Nephron progenitor cell (in vitro differentiated cells): ENCODE results near the gene GCH1.

Source experiments
- DNase-seq: peaks from one replicate; pipeline ENCODE4 v3.0.0; 2021
- H3K27ac Mint-ChIP-seq: 2 replicates; pipeline ENCODE4 v1.8.0; 2021; ENCODE audit warnings: mild to moderate bottlenecking, moderate library complexity, mixed read lengths
- H3K27me3 Mint-ChIP-seq: 2 replicates; pipeline ENCODE4 v1.8.0; 2021; ENCODE audit warnings: mild to moderate bottlenecking, low read depth, mixed read lengths; ENCODE audit not compliant: poor library complexity
- H3K36me3 Mint-ChIP-seq: 2 replicates; pipeline ENCODE4 v1.8.0; 2021; ENCODE audit warnings: low read depth, mixed read lengths
- H3K4me1 Mint-ChIP-seq: 2 replicates; pipeline ENCODE4 v1.8.0; 2021; ENCODE audit warnings: mixed read lengths
- H3K4me3 Mint-ChIP-seq: 2 replicates; pipeline ENCODE4 v1.8.0; 2021; ENCODE audit warnings: mild to moderate bottlenecking, moderate library complexity, mixed read lengths
- H3K9me3 Mint-ChIP-seq: 2 replicates; pipeline ENCODE4 v1.8.0; 2021; ENCODE audit warnings: mild to moderate bottlenecking, moderate library complexity, mixed read lengths
- TF ChIP-seq, protein P1 (sequence below): fragments of 200-600 bp; sonication (generic); IDR thresholded peaks from 2 replicates; pipeline ENCODE4 v1.5.0; 2021; ENCODE audit warnings: antibody characterized with exemption

Gene GCH1

DNA sequence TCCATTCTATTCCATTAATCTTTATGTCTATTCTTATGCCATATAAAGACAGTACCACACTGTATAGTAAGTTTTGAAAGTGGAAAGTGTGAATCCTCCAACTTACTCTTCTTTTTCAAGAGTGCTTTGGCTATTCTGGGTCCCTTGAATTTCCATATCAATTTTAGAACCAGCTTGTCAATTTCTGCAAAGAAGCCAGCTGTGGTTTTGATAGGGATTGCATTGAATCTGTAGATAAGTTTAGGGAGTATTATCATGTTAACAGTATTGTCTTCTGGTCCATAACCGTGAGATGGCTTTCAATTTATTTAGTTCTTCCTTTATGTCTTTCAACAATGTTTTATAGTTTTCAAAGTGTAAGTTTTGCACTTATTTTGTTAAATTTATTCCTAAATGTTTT lies 34.2 kb upstream of the GCH1 start:
- H3K4me1 Mint-ChIP-seq = no peaks in the 10 kb centered on the region
- no peaks in the 10 kb centered on the region for H3K9me3 Mint-ChIP-seq
- TF ChIP-seq, protein P1, sequence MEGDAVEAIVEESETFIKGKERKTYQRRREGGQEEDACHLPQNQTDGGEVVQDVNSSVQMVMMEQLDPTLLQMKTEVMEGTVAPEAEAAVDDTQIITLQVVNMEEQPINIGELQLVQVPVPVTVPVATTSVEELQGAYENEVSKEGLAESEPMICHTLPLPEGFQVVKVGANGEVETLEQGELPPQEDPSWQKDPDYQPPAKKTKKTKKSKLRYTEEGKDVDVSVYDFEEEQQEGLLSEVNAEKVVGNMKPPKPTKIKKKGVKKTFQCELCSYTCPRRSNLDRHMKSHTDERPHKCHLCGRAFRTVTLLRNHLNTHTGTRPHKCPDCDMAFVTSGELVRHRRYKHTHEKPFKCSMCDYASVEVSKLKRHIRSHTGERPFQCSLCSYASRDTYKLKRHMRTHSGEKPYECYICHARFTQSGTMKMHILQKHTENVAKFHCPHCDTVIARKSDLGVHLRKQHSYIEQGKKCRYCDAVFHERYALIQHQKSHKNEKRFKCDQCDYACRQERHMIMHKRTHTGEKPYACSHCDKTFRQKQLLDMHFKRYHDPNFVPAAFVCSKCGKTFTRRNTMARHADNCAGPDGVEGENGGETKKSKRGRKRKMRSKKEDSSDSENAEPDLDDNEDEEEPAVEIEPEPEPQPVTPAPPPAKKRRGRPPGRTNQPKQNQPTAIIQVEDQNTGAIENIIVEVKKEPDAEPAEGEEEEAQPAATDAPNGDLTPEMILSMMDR = no peak
- H3K36me3 Mint-ChIP-seq = peaks cover 14% of the 10 kb centered on the region
- DNase-seq = no peak
- H3K4me3 Mint-ChIP-seq = no peak overlapping the region
- no peaks in the 10 kb centered on the region for H3K27me3 Mint-ChIP-seq
- no peak overlapping the region for H3K27ac Mint-ChIP-seq

DNA sequence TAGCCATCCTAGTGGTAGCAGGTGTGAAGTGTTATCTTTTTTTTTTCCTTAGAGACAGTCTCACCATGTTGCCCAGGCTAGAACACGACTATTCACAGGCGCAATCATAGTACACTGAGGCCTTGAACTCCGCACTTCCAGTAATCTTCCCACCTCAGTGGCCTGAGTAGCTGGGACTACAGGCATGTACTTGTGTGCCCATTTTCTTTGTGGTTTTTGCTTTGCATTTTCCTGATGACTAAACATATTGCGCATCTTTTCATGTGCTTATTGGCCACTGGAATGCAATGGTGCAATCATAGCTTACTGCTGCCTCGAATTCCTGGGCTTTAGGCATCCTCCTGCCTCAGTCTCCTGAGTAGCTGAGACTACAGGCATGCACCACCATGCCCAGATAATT lies 33.3 kb upstream of the GCH1 start:
- DNase-seq = no peak
- Mint-ChIP-seq H3K9me3 (no peaks in the 10 kb centered on the region), H3K27ac (no peak overlapping the region), H3K36me3 (peaks cover 14% of the 10 kb centered on the region), H3K27me3 (no peaks in the 10 kb centered on the region), H3K4me3 (no peak overlapping the region), H3K4me1 (no peaks in the 10 kb centered on the region)
- TF ChIP-seq, protein P1 = no peak

DNA sequence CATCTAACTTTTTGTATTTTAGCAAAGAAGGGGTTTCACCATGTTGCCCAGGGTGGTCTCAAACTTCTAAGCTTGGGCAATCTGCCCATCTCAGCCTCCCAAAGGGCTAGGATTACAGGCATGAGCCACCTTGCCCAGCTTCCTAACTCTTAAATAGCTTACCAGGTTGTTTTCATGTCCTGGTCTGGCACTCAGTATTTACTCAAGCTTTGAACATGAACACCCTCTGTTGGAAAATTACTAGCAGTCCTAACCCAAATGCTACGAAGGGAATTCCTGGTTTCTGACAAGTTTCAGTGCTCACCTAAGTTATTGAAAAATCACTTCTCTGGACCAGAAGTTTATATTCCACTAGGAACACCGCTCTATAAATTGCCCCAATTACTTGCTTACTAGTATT lies 32.5 kb upstream of the GCH1 start:
- Mint-ChIP-seq H3K4me3 (no peak overlapping the region), H3K36me3 (peaks cover 14% of the 10 kb centered on the region), H3K27ac (no peak overlapping the region), H3K27me3 (no peaks in the 10 kb centered on the region), H3K4me1 (no peaks in the 10 kb centered on the region), H3K9me3 (no peaks in the 10 kb centered on the region)
- TF ChIP-seq, protein P1 = no peak
- DNase-seq = no peak

DNA sequence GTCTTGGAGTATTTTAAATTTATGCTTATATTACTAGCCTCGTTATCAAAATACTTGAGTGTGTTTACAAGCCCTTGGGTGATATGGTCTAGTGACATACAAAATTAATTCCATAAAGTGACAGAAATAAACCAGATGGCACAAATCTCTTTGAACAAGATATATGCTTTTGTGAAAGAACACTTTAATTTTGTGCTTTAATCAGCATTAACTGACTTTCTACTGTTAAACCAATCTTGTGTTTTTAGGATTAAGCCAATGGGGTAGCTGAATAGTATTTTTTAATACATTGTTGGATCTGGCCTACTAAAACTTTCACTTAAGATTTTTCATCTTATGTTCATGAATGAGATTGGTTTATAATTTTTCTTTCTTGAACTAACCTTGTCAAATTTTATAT lies 30.4 kb upstream of the GCH1 start:
- TF ChIP-seq, protein P1 = no peak
- H3K4me1 Mint-ChIP-seq = no peaks in the 10 kb centered on the region
- H3K9me3 Mint-ChIP-seq = no peaks in the 10 kb centered on the region

DNA sequence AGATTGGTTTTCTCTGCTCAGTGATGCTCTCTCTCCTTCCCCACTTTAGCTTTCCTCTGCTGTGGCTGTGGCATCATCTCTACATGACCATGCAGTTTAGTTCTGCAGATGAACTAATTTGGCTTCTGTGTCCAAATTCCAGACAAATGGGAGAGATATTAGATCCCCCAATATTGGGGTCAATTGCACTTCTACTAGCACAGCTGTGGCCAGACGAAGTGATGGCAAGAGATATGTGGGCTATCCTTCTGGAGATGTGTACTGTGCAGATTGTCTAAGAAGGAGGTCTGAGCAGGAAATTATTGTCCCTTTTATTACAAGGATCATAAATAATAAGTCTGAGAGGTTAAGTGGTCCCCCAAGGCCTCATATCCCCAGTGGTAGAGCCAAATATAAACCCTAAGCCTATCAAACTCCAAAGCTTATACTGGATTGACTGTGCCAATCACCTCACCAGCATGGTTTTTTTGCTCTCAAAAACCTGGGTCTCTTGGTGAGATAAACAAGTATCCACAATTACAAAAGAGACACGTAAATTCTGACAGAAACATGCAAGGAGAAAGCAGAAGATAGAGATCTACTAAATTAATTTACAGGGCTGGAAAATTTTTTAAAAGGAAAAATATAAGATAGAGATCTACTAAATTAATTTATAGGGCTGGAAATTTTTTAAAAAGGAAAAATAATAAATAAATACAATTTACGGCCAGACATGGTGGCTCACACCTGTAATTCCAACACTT lies 29.1 kb upstream of the GCH1 start:
- Mint-ChIP-seq H3K4me3 (no peak overlapping the region), H3K27me3 (no peaks in the 10 kb centered on the region), H3K27ac (no peak overlapping the region), H3K9me3 (no peaks in the 10 kb centered on the region), H3K36me3 (peaks cover 6% of the 10 kb centered on the region), H3K4me1 (no peaks in the 10 kb centered on the region)
- TF ChIP-seq, protein P1 = no peak
- no peak for DNase-seq

More for the DNA sequence above, 30.4 kb upstream of the GCH1 start:
- H3K27ac Mint-ChIP-seq = no peak overlapping the region
- H3K4me3 Mint-ChIP-seq = no peak overlapping the region
- peaks cover 14% of the 10 kb centered on the region for H3K36me3 Mint-ChIP-seq
- no peaks in the 10 kb centered on the region for H3K27me3 Mint-ChIP-seq
- no peak for DNase-seq

DNA sequence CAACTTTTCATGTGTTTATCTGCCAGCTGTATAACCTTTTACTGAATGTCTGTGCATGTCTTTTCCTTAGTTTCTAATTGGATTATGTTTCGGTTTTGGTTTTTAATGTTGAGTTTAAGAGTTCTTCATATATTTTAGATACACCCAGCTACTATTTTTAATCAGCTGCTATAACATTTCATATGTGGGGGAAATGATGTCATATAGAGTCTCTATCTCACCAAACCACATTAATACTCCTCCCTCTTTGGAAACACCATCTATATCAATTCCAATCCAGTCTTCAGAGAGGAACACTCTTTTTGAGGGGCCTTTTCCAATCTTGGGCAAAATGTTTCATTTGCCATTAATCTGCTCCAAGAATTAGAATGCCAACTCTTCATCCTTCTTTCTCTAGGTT lies 28.5 kb upstream of the GCH1 start:
- TF ChIP-seq, protein P1 = no peak
- no peaks in the 10 kb centered on the region for H3K4me1 Mint-ChIP-seq
- H3K27me3 Mint-ChIP-seq = no peaks in the 10 kb centered on the region
- H3K4me3 Mint-ChIP-seq = no peak overlapping the region
- no peaks in the 10 kb centered on the region for H3K36me3 Mint-ChIP-seq
- H3K27ac Mint-ChIP-seq = no peak overlapping the region
- no peak for DNase-seq
- H3K9me3 Mint-ChIP-seq = no peaks in the 10 kb centered on the region
